IMR-90 (cell line): Measurements from ENCODE around the gene OR2G2. TPM values are rescaled to one million over a fixed set of nuclear protein-coding genes. Genes with fewer than 3 reads are reported as not detected.

ENCODE experiments used
- microRNA-seq, 2 experiments: library from miRNA; stranded (forward) in 1 of 2; unstranded in 1 of 2; fragments of 10-50 nt in 1 of 2; fragments of <30 nt in 1 of 2; gene quantifications in 1 of 2; microRNA quantifications in 1 of 2; one replicate each; pipeline versions ENCODE3 to v1.1.0; 2013 to 2020; ENCODE audit not compliant: insufficient read depth in 1 of 2, insufficient read length in 1 of 2, unreplicated experiment in 1 of 2
- polyA plus RNA-seq, 3 experiments: library from polyadenylated mRNA; depleted of rRNA; stranded (reverse); fragments of >200 nt; gene quantifications; 2 replicates each; pipeline ENCODE4 v1.2.3, GENCODE V29; 2012; ENCODE audit warnings: low replicate concordance in 1 of 3
- small RNA-seq, 5 experiments: library from RNA; depleted of rRNA; stranded (forward); fragments of <200 nt; gene quantifications; one replicate each; pipeline ENCODE3, GENCODE V24; 2012
- total RNA-seq: library from RNA; depleted of rRNA; stranded (reverse); fragments of >200 nt; gene quantifications from 2 replicates; pipeline ENCODE4 v1.2.3, GENCODE V29; 2012; rRNA removed

OR2G2 gene
- total and polyA plus RNA-seq, 2 of the 4 experiments (the other 2 are of a cell fraction): not detected

Small RNAs within 50 kb of the gene (microRNA-seq; reads per million reads assigned to microRNA genes)
- not detected for gene RF00026 (ENCODE audit: insufficient read depth, insufficient read length)

Small RNAs within 50 kb of the gene (small RNA-seq; reads per million reads assigned to genes)
- gene RF00026: 0 reads per million in 5 experiments

Other genes with a start within 250 kb of the OR2G2 start
- 0.18 TPM in 1 of 2 replicates, not detected in the other for gene NLRP3, start 172.2 kb upstream of the OR2G2 start, total RNA-seq
- gene NLRP3, start 172.2 kb upstream of the OR2G2 start, polyA plus RNA-seq (2012; rRNA removed): 0.03 TPM in 1 of 2 replicates, not detected in the other
- gene OR2B11, start 130.3 kb upstream of the OR2G2 start, total RNA-seq: not detected in 2 replicates
- gene OR2B11, start 130.3 kb upstream of the OR2G2 start, polyA plus RNA-seq (2012; rRNA removed): not detected in 2 replicates
- not detected in 2 replicates for gene OR2C3, start 51.9 kb upstream of the OR2G2 start, total RNA-seq
- not detected in 2 replicates for gene OR2C3, start 51.9 kb upstream of the OR2G2 start, polyA plus RNA-seq (2012; rRNA removed)
- gene GCSAML, start 39.2 kb upstream of the OR2G2 start, total RNA-seq: not detected in 2 replicates
- not detected in 2 replicates for gene GCSAML, start 39.2 kb upstream of the OR2G2 start, polyA plus RNA-seq (2012; rRNA removed)
- not detected in 2 replicates for gene OR2G3, start 17.2 kb downstream of the OR2G2 start, total RNA-seq
- not detected in 2 replicates for gene OR2G3, start 17.2 kb downstream of the OR2G2 start, polyA plus RNA-seq (2012; rRNA removed)
- gene OR13G1, start 91.4 kb downstream of the OR2G2 start, total RNA-seq: not detected in 2 replicates
- gene OR13G1, start 91.4 kb downstream of the OR2G2 start, polyA plus RNA-seq (2012; rRNA removed): not detected in 2 replicates
- gene OR6F1, start 128.3 kb downstream of the OR2G2 start, total RNA-seq: not detected in 2 replicates
- not detected in 2 replicates for gene OR6F1, start 128.3 kb downstream of the OR2G2 start, polyA plus RNA-seq (2012; rRNA removed)
- not detected in 2 replicates for gene OR14K1, start 150.3 kb downstream of the OR2G2 start, total RNA-seq
- gene OR14K1, start 150.3 kb downstream of the OR2G2 start, polyA plus RNA-seq (2012; rRNA removed): not detected in 2 replicates
- not detected in 2 replicates for gene OR14A2, start 159.8 kb downstream of the OR2G2 start, total RNA-seq
- gene OR14A2, start 159.8 kb downstream of the OR2G2 start, polyA plus RNA-seq (2012; rRNA removed): not detected in 2 replicates
- not detected in 2 replicates for gene OR1C1, start 172.2 kb downstream of the OR2G2 start, total RNA-seq
- gene OR1C1, start 172.2 kb downstream of the OR2G2 start, polyA plus RNA-seq (2012; rRNA removed): not detected in 2 replicates
- gene OR14A16, start 235.8 kb downstream of the OR2G2 start, total RNA-seq: not detected in 2 replicates
- gene OR14A16, start 235.8 kb downstream of the OR2G2 start, polyA plus RNA-seq (2012; rRNA removed): not detected in 2 replicates